Esophagus muscularis mucosa (tissue), 4 donors: ENCODE measurements around the gene ST8SIA6.

Experiments
- EP300 ChIP-seq: sonication (generic); formaldehyde crosslinking; IDR thresholded peaks from one replicate; pipeline ENCODE4 v1.6.1; 2017; ENCODE audit warnings: antibody characterized with exemption
- POLR2AphosphoS5 ChIP-seq, 2 donors: sonication (generic); formaldehyde crosslinking; IDR thresholded peaks; one replicate each; pipeline ENCODE4 v1.6.1; 2017; ENCODE audit warnings: antibody characterized with exemption in 2 of 2
- TF ChIP-seq, protein P1 (sequence below), 3 experiments: fragments of 200-600 bp in 2 of 3; fragments of 450-650 bp in 1 of 3; sonication (generic) in 2 of 3; IDR thresholded peaks; one replicate each; pipeline ENCODE4 v1.5.1; 2017 to 2019; ENCODE audit warnings: antibody characterized with exemption in 3 of 3, mild to moderate bottlenecking in 2 of 3, moderate library complexity in 1 of 3

GRCh38 chr10:17407047-17407446 is 47.3 kb downstream of the ST8SIA6 start:
- TF ChIP-seq, protein P1, sequence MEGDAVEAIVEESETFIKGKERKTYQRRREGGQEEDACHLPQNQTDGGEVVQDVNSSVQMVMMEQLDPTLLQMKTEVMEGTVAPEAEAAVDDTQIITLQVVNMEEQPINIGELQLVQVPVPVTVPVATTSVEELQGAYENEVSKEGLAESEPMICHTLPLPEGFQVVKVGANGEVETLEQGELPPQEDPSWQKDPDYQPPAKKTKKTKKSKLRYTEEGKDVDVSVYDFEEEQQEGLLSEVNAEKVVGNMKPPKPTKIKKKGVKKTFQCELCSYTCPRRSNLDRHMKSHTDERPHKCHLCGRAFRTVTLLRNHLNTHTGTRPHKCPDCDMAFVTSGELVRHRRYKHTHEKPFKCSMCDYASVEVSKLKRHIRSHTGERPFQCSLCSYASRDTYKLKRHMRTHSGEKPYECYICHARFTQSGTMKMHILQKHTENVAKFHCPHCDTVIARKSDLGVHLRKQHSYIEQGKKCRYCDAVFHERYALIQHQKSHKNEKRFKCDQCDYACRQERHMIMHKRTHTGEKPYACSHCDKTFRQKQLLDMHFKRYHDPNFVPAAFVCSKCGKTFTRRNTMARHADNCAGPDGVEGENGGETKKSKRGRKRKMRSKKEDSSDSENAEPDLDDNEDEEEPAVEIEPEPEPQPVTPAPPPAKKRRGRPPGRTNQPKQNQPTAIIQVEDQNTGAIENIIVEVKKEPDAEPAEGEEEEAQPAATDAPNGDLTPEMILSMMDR (IDR thresholded peaks at IDR 0.05), result no peak
- TF ChIP-seq POLR2AphosphoS5 (IDR thresholded peaks at IDR 0.05) (no peak), EP300 (no peak)
